GM23248 (cell line): Measurements from ENCODE around the gene TJP2. TPM values are rescaled to one million over a fixed set of nuclear protein-coding genes. Genes with fewer than 3 reads are reported as not detected.

Experiments
- DNase-seq: peaks from one replicate; pipeline ENCODE4 v3.0.0-alpha.2; 2015
- H2AFZ ChIP-seq: fragments of 200-600 bp; sonication (generic); 2 replicates; pipeline ENCODE4 v1.6.1; 2016; ENCODE audit warnings: antibody characterized with exemption
- H3F3A ChIP-seq: fragments of 200-600 bp; sonication (generic); 2 replicates; pipeline ENCODE4 v1.6.1; 2016; ENCODE audit warnings: mild to moderate bottlenecking, antibody characterized with exemption, mixed run types; ENCODE audit not compliant: insufficient read depth
- H3K27ac ChIP-seq: fragments of 200-600 bp; sonication (generic); 2 replicates; pipeline ENCODE4 v1.5.1; 2016; ENCODE audit warnings: mild to moderate bottlenecking
- H3K27me3 ChIP-seq: fragments of 200-600 bp; sonication (generic); replicated peaks from 2 replicates; pipeline ENCODE4 v1.6.1; 2016; ENCODE audit warnings: mild to moderate bottlenecking; ENCODE audit not compliant: insufficient read depth
- H3K36me3 ChIP-seq: fragments of 200-600 bp; sonication (generic); 2 replicates; pipeline ENCODE4 v1.6.1; 2016; ENCODE audit warnings: low read depth, mild to moderate bottlenecking
- H3K4me1 ChIP-seq: fragments of 200-600 bp; sonication (generic); 2 replicates; pipeline ENCODE4 v1.6.1; 2016; ENCODE audit warnings: mild to moderate bottlenecking; ENCODE audit not compliant: insufficient read depth
- H3K4me2 ChIP-seq: fragments of 200-600 bp; sonication (generic); one replicate; pipeline ENCODE4 v1.6.1; 2016; ENCODE audit warnings: mild to moderate bottlenecking; ENCODE audit not compliant: unreplicated experiment
- H3K4me3 ChIP-seq: fragments of 200-600 bp; sonication (generic); 2 replicates; pipeline ENCODE4 v1.5.1; 2016; ENCODE audit warnings: mild to moderate bottlenecking
- H3K79me2 ChIP-seq: fragments of 200-600 bp; sonication (generic); 2 replicates; pipeline ENCODE4 v1.6.1; 2016; ENCODE audit warnings: mild to moderate bottlenecking; ENCODE audit not compliant: insufficient read depth
- H3K9ac ChIP-seq: fragments of 200-600 bp; sonication (generic); 2 replicates; pipeline ENCODE4 v1.6.1; 2016; ENCODE audit warnings: mild to moderate bottlenecking
- H3K9me2 ChIP-seq: fragments of 200-600 bp; sonication (generic); 2 replicates; pipeline ENCODE4 v1.6.1; 2016; ENCODE audit warnings: mixed run types, mild to moderate bottlenecking, moderate library complexity; ENCODE audit not compliant: insufficient read depth
- H3K9me3 ChIP-seq: fragments of 200-600 bp; sonication (generic); one replicate; pipeline ENCODE4 v1.6.1; 2017; ENCODE audit warnings: low read depth
- H4K20me1 ChIP-seq: fragments of 200-600 bp; sonication (generic); 2 replicates; pipeline ENCODE4 v1.6.0; 2016; ENCODE audit not compliant: insufficient read depth
- EZH2 ChIP-seq: fragments of 200-600 bp; sonication (generic); IDR thresholded peaks from 2 replicates; pipeline ENCODE4 v1.6.1; 2018; ENCODE audit warnings: antibody characterized with exemption, mild to moderate bottlenecking; ENCODE audit not compliant: insufficient read depth, poor library complexity, severe bottlenecking
- EZH2phosphoT487 ChIP-seq: fragments of 200-600 bp; sonication (generic); IDR thresholded peaks from 2 replicates; pipeline ENCODE4 v1.6.1; 2018; ENCODE audit warnings: antibody characterized with exemption, moderate library complexity, mild to moderate bottlenecking, low read depth; ENCODE audit not compliant: insufficient read depth
- WGBS, 2 experiments: methylation state at CpG; one replicate each; pipeline ENCODE4 v1.1.6; 2015 to 2017; ENCODE audit warnings: low lambda C conversion rate in 2 of 2, low coverage in 1 of 2; ENCODE audit errors: missing lambda C conversion rate in 2 of 2; 5-methylcytosine and 5-hydroxymethylcytosine counted together
- in situ Hi-C: fragments of 300-500 bp; cut with MboI; formaldehyde crosslinking; loops from 2 replicates; pipeline ENCODE4 v1.15.0; 2020
- polyA plus RNA-seq: library from polyadenylated mRNA; unstranded; fragments of >200 nt; fragmentation: Nextera tagmentation; extraction: Ambion mirVana; gene quantifications from 2 replicates; pipeline ENCODE4 v1.2.1, GENCODE V29; 2016
- total RNA-seq: library from RNA; depleted of rRNA; stranded (reverse); fragments of >200 nt; shearing (Covaris generic); gene quantifications from 2 replicates; pipeline ENCODE4 v1.2.3, GENCODE V29; 2014

Gene TJP2
- total and polyA plus RNA-seq, 2 experiments from 2014 or later = 5.5 to 8.6 TPM

DNA sequence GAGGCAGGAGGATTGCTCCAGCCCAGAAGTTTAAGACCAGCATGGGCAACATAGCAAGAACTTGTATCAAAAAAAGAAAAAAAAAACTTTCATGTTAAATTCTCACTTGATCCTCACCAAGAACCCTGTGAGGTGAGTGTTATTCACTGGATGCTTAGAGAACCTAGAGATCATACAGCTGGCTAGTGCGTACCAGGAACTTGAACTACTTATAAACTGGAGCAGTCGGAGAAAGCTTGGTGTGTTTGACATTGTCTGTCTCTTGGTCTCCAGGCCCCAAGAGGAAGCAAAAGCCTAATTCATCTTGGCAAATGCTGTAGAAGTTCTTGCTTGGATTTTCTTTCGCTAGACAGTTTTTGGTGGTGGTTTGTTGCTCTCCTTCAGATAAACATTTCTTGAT lies 18.1 kb downstream of the TJP2 start:
- WGBS, 2 experiments = 98% methylated on average over 3 of the region's 3 CpGs
- peaks cover 81% of the 10 kb centered on the region for H3K79me2 ChIP-seq

GRCh38 chr9:69193685-69194032 lies 19.6 kb downstream of the TJP2 start:
- Histone ChIP-seq H3F3A (no peaks in the 10 kb centered on the region), H3K4me2 (no peak overlapping the region), H3K79me2 (peaks cover 71% of the 10 kb centered on the region), H3K36me3 (no peaks in the 10 kb centered on the region), H3K9me2 (no peaks in the 10 kb centered on the region), H4K20me1 (no peaks in the 10 kb centered on the region), H2AFZ (no peak overlapping the region), H3K27ac (no peak overlapping the region), H3K9me3 (no peaks in the 10 kb centered on the region), H3K9ac (no peak overlapping the region), H3K4me3 (no peak overlapping the region), H3K27me3 (no peaks in the 10 kb centered on the region), H3K4me1 (no peaks in the 10 kb centered on the region)
- TF ChIP-seq EZH2phosphoT487 = no peak
- TF ChIP-seq EZH2 = no peak
- in situ Hi-C loops = loop anchor here (5.0 kb wide), 1 partner anchor 136 kb away; no protein-coding TSS in a partner anchor
- no peak for DNase-seq
- 87 to 95% methylated on average over 1 of the region's 1 CpG for WGBS, 2 experiments

More for the DNA sequence above, 18.1 kb downstream of the TJP2 start:
- H3K4me3 ChIP-seq = no peak overlapping the region
- peaks cover 6% of the 10 kb centered on the region for H3K4me1 ChIP-seq
- no peaks in the 10 kb centered on the region for H3K36me3 ChIP-seq
- H3K9ac ChIP-seq = no peak overlapping the region
- no peak overlapping the region for H3K4me2 ChIP-seq
- peaks cover 7% of the 10 kb centered on the region; the same call in 1 of the 2 replicates for H3F3A ChIP-seq
- H3K9me2 ChIP-seq = no peaks in the 10 kb centered on the region
- no peaks in the 10 kb centered on the region for H3K9me3 ChIP-seq
- TF ChIP-seq EZH2phosphoT487 = no peak
- TF ChIP-seq EZH2 = no peak
- no peak overlapping the region for H3K27ac ChIP-seq
- no peak overlapping the region for H2AFZ ChIP-seq
- in situ Hi-C loops = loop anchor here (5.0 kb wide), 1 partner anchor 135 kb away; no protein-coding TSS in a partner anchor
- DNase-seq = no peak
- no peaks in the 10 kb centered on the region for H4K20me1 ChIP-seq
- no peaks in the 10 kb centered on the region for H3K27me3 ChIP-seq

DNA sequence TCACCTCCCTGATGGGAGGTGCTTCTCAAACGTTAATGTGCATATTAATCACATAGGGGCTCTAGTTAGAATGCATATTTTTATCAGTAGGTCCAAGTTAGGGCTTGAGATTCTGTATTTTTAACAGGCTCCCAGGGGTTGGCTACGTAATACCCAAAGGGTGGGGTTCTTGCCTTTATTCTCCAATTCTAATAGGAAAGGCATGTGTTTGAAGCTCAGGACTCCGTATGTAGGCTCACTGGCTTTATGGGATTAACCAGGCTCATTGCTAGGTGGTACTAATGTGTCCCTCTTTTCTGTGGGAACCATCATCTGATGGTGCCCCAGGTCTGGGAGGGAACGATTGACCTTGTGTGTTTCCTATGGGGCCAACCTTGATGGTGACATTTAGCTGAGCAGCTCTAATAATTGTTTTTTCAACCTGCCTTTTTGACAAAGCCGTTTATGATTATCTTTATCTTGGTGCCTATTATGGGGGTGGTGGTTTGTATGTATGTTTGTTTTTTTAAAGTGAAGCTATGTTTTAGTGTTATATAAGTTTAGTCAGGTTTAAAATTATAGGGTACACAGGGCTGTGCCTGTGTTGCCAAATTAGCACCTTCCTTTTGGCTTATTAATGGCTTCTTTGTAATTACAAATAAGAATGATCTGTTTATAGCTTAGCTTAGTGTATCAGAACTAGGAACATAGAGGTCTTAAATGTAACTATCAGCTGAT lies 20.8 kb downstream of the TJP2 start:
- Histone ChIP-seq H4K20me1 (no peaks in the 10 kb centered on the region), H3K9ac (no peak overlapping the region), H3K27ac (no peak overlapping the region), H3K4me1 (no peaks in the 10 kb centered on the region), H3K4me2 (no peak overlapping the region), H3K9me3 (no peaks in the 10 kb centered on the region), H3K4me3 (no peak overlapping the region), H3K27me3 (no peaks in the 10 kb centered on the region), H3K9me2 (no peaks in the 10 kb centered on the region), H3F3A (no peaks in the 10 kb centered on the region), H3K79me2 (peaks cover 62% of the 10 kb centered on the region), H3K36me3 (no peaks in the 10 kb centered on the region), H2AFZ (no peak overlapping the region)
- TF ChIP-seq EZH2phosphoT487 (no peak), EZH2 (no peak)
- DNase-seq = no peak
- in situ Hi-C loops = loop anchor here (5.0 kb wide), 1 partner anchor 138 kb away; no protein-coding TSS in a partner anchor
- WGBS, 2 experiments = 73 to 81% methylated on average over 5 of the region's 5 CpGs

DNA sequence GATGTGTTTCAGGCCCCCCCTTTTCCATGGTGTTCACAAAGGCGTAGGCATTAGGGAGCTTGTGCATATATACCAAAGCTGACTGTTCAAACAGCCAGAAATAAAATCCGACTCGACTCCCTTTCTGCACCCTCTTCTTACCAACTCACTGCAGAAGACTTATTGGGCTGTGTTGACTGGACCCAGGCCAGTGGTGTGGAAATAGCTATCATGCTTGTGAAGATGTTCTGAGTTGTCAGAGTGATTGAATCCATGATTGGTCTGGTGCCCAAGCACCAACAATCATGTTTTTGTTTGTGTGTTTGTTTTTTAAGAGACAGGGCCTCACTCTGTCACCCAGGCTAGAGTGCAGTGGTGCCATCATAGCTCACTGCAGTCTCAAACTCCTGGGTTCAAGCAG lies 21.6 kb downstream of the TJP2 start:
- in situ Hi-C loops = no loop called here
- Histone ChIP-seq H3K79me2 (peaks cover 58% of the 10 kb centered on the region), H3K4me2 (no peak overlapping the region), H2AFZ (no peak overlapping the region), H3K27ac (no peak overlapping the region), H3K36me3 (no peaks in the 10 kb centered on the region), H3K4me3 (no peak overlapping the region), H3F3A (no peaks in the 10 kb centered on the region), H3K27me3 (no peaks in the 10 kb centered on the region), H3K9me2 (no peaks in the 10 kb centered on the region), H4K20me1 (no peaks in the 10 kb centered on the region), H3K4me1 (no peaks in the 10 kb centered on the region), H3K9me3 (no peaks in the 10 kb centered on the region), H3K9ac (no peak overlapping the region)
- no peak for TF ChIP-seq EZH2phosphoT487
- no peak for TF ChIP-seq EZH2
- no peak for DNase-seq
- WGBS, 2 experiments = 33 to 34% methylated on average over 3 of the region's 3 CpGs
